Hindlimb muscle (tissue), 1 donor: ENCODE data around the gene DPEP1. TPM values are rescaled to one million over a fixed set of nuclear protein-coding genes. Genes with fewer than 3 reads are reported as not detected.

Experiments
- polyA plus RNA-seq: library from polyadenylated mRNA; unstranded; fragments of 120-200 nt; gene quantifications from one replicate; pipeline ENCODE4 v1.2.1, GENCODE V29; 2013; ENCODE audit not compliant: insufficient read length

Gene DPEP1
- polyA plus RNA-seq, 1 donor, result 0.39 TPM

Other genes with a start within 250 kb of the DPEP1 start
- 72.7 TPM for gene ANKRD11, start 123.1 kb upstream of the DPEP1 start, polyA plus RNA-seq
- 71.4 TPM for gene SPG7, start 105.2 kb upstream of the DPEP1 start, polyA plus RNA-seq
- gene RPL13, start 53.0 kb upstream of the DPEP1 start, polyA plus RNA-seq, result 5,003 TPM
- gene CPNE7, start 37.9 kb upstream of the DPEP1 start, polyA plus RNA-seq, result not detected
- gene CHMP1A, start 44.1 kb downstream of the DPEP1 start, polyA plus RNA-seq, result 51.3 TPM
- gene SPATA33, start 44.2 kb downstream of the DPEP1 start, polyA plus RNA-seq, result 5.5 TPM
- gene CDK10, start 73.0 kb downstream of the DPEP1 start, polyA plus RNA-seq, result 65.0 TPM
- 2.3 TPM for gene SPATA2L, start 88.1 kb downstream of the DPEP1 start, polyA plus RNA-seq
- gene VPS9D1, start 107.3 kb downstream of the DPEP1 start, polyA plus RNA-seq, result 14.2 TPM
- gene ZNF276, start 107.9 kb downstream of the DPEP1 start, polyA plus RNA-seq, result 25.5 TPM
- gene FANCA, start 203.0 kb downstream of the DPEP1 start, polyA plus RNA-seq, result 16.6 TPM
- 3.1 TPM for gene SPIRE2, start 214.8 kb downstream of the DPEP1 start, polyA plus RNA-seq